Measurements from ENCODE around the gene SLIT3.

SLIT3 gene

GRCh38 chr5:169229342-169229892, 71.5 kb downstream of the SLIT3 start:
- no peak overlapping the region for H3K27ac ChIP-seq
- H3K4me3 ChIP-seq, result no peak overlapping the region
- no peaks in the 10 kb centered on the region for H3K9me3 ChIP-seq (ENCODE audit: low read depth, low read length)
- H3K36me3 ChIP-seq (ENCODE audit: insufficient read depth, low read length), result no peaks in the 10 kb centered on the region
- no peak for DNase-seq (ENCODE audit: low read depth, low spot score)
- no peak overlapping the region for H3K9ac ChIP-seq (ENCODE audit: insufficient read length)
- TF ChIP-seq POLR2AphosphoS5 (IDR thresholded peaks at IDR 0.05; ENCODE audit: borderline replicate concordance, low read depth, low read length), result no peak
- TF ChIP-seq FOXP2 (optimal IDR thresholded peaks at IDR 0.05; ENCODE audit: control extremely low read depth, extremely low read length, insufficient read depth), result no peak
- TF ChIP-seq EZH2 (IDR thresholded peaks at IDR 0.05), result no peak

GRCh38 chr5:169226895-169227294, 74.0 kb downstream of the SLIT3 start:
- Histone ChIP-seq H3K9me3 (ENCODE audit: low read depth, low read length) (no peaks in the 10 kb centered on the region), H3K4me3 (no peak overlapping the region), H3K27ac (no peak overlapping the region), H3K9ac (ENCODE audit: insufficient read length) (no peak overlapping the region), H3K36me3 (ENCODE audit: insufficient read depth, low read length) (no peaks in the 10 kb centered on the region)
- no peak for DNase-seq (ENCODE audit: low read depth, low spot score)
- TF ChIP-seq EZH2 (IDR thresholded peaks at IDR 0.05) (no peak), POLR2AphosphoS5 (IDR thresholded peaks at IDR 0.05; ENCODE audit: borderline replicate concordance, low read depth, low read length) (no peak)

- no peak overlapping the region for H3K9ac ChIP-seq (ENCODE audit: insufficient read length)
- TF ChIP-seq FOXP2 (optimal IDR thresholded peaks at IDR 0.05; ENCODE audit: control extremely low read depth, extremely low read length, insufficient read depth) (no peak), POLR2AphosphoS5 (IDR thresholded peaks at IDR 0.05; ENCODE audit: borderline replicate concordance, low read depth, low read length) (no peak), EZH2 (IDR thresholded peaks at IDR 0.05) (no peak)
- no peak for DNase-seq (ENCODE audit: low read depth, low spot score)
- H3K27ac ChIP-seq, result no peak overlapping the region
- H3K9me3 ChIP-seq (ENCODE audit: low read depth, low read length), result no peaks in the 10 kb centered on the region
- H3K36me3 ChIP-seq (ENCODE audit: insufficient read depth, low read length), result no peaks in the 10 kb centered on the region
- H3K4me3 ChIP-seq, result no peak overlapping the region
These were observed 75.0 kb downstream of the SLIT3 start for GRCh38 chr5:169225830-169226356.

- TF ChIP-seq EZH2 (IDR thresholded peaks at IDR 0.05) (no peak), POLR2AphosphoS5 (IDR thresholded peaks at IDR 0.05; ENCODE audit: borderline replicate concordance, low read depth, low read length) (no peak), FOXP2 (optimal IDR thresholded peaks at IDR 0.05; ENCODE audit: control extremely low read depth, extremely low read length, insufficient read depth) (no peak)
- no peak overlapping the region for H3K9ac ChIP-seq (ENCODE audit: insufficient read length)
These were observed 77.4 kb downstream of the SLIT3 start for GRCh38 chr5:169223595-169223953.

GRCh38 chr5:169222934-169223594, 77.9 kb downstream of the SLIT3 start:
- H3K4me3 ChIP-seq, result no peak overlapping the region
- no peaks in the 10 kb centered on the region for H3K36me3 ChIP-seq (ENCODE audit: insufficient read depth, low read length)
- TF ChIP-seq FOXP2 (optimal IDR thresholded peaks at IDR 0.05; ENCODE audit: control extremely low read depth, extremely low read length, insufficient read depth), result no peak
- TF ChIP-seq EZH2 (IDR thresholded peaks at IDR 0.05), result no peak
- no peak for TF ChIP-seq POLR2AphosphoS5 (IDR thresholded peaks at IDR 0.05; ENCODE audit: borderline replicate concordance, low read depth, low read length)
- no peak overlapping the region for H3K27ac ChIP-seq
- no peaks in the 10 kb centered on the region for H3K9me3 ChIP-seq (ENCODE audit: low read depth, low read length)
- DNase-seq (ENCODE audit: low read depth, low spot score), result no peak
- no peak overlapping the region for H3K9ac ChIP-seq (ENCODE audit: insufficient read length)

More at GRCh38 chr5:169223595-169223953, 77.4 kb downstream of the SLIT3 start:
- DNase-seq (ENCODE audit: low read depth, low spot score), result no peak
- Histone ChIP-seq H3K27ac (no peak overlapping the region), H3K36me3 (ENCODE audit: insufficient read depth, low read length) (no peaks in the 10 kb centered on the region), H3K4me3 (no peak overlapping the region), H3K9me3 (ENCODE audit: low read depth, low read length) (no peaks in the 10 kb centered on the region)

GRCh38 chr5:169221519-169221918, 79.4 kb downstream of the SLIT3 start:
- no peak for DNase-seq (ENCODE audit: low read depth, low spot score)
- no peak overlapping the region for H3K4me3 ChIP-seq
- no peaks in the 10 kb centered on the region for H3K9me3 ChIP-seq (ENCODE audit: low read depth, low read length)
- TF ChIP-seq EZH2 (IDR thresholded peaks at IDR 0.05) (no peak), POLR2AphosphoS5 (IDR thresholded peaks at IDR 0.05; ENCODE audit: borderline replicate concordance, low read depth, low read length) (no peak), FOXP2 (optimal IDR thresholded peaks at IDR 0.05; ENCODE audit: control extremely low read depth, extremely low read length, insufficient read depth) (no peak)
- no peaks in the 10 kb centered on the region for H3K36me3 ChIP-seq (ENCODE audit: insufficient read depth, low read length)
- H3K9ac ChIP-seq (ENCODE audit: insufficient read length), result no peak overlapping the region
- H3K27ac ChIP-seq, result no peak overlapping the region

GRCh38 chr5:169219961-169220360, 81.0 kb downstream of the SLIT3 start:
- DNase-seq (ENCODE audit: low read depth, low spot score), result no peak
- Histone ChIP-seq H3K4me3 (no peak overlapping the region), H3K36me3 (ENCODE audit: insufficient read depth, low read length) (no peaks in the 10 kb centered on the region), H3K9me3 (ENCODE audit: low read depth, low read length) (no peaks in the 10 kb centered on the region), H3K9ac (ENCODE audit: insufficient read length) (no peak overlapping the region), H3K27ac (no peak overlapping the region)
- TF ChIP-seq EZH2 (IDR thresholded peaks at IDR 0.05) (no peak), POLR2AphosphoS5 (IDR thresholded peaks at IDR 0.05; ENCODE audit: borderline replicate concordance, low read depth, low read length) (no peak), FOXP2 (optimal IDR thresholded peaks at IDR 0.05; ENCODE audit: control extremely low read depth, extremely low read length, insufficient read depth) (no peak)

GRCh38 chr5:169219351-169219750, 81.6 kb downstream of the SLIT3 start:
- Histone ChIP-seq H3K27ac (no peak overlapping the region), H3K9me3 (ENCODE audit: low read depth, low read length) (no peaks in the 10 kb centered on the region), H3K4me3 (no peak overlapping the region), H3K36me3 (ENCODE audit: insufficient read depth, low read length) (no peaks in the 10 kb centered on the region), H3K9ac (ENCODE audit: insufficient read length) (no peak overlapping the region)
- TF ChIP-seq POLR2AphosphoS5 (IDR thresholded peaks at IDR 0.05; ENCODE audit: borderline replicate concordance, low read depth, low read length) (no peak), FOXP2 (optimal IDR thresholded peaks at IDR 0.05; ENCODE audit: control extremely low read depth, extremely low read length, insufficient read depth) (no peak), EZH2 (IDR thresholded peaks at IDR 0.05) (no peak)
- DNase-seq (ENCODE audit: low read depth, low spot score), result no peak

Measured in SK-N-MC (cell line).